ENCODE results near the gene GGTLC1.
"Not testable (repeated sequence)": the region's sequence is repeated elsewhere in the genome, so short reads cannot be mapped to it uniquely, and the experiment has no call there.

GGTLC1 gene

GRCh38 chr20:23988561-23988960 is at the start of gene GGTLC1:
Gene GGTLC1 (minus strand): TSS chr20:23988779. CDS start chr20:23986611, 2,168 bp downstream.
- no peak for DNase-seq (ENCODE audit: low read depth, low spot score)

DNA sequence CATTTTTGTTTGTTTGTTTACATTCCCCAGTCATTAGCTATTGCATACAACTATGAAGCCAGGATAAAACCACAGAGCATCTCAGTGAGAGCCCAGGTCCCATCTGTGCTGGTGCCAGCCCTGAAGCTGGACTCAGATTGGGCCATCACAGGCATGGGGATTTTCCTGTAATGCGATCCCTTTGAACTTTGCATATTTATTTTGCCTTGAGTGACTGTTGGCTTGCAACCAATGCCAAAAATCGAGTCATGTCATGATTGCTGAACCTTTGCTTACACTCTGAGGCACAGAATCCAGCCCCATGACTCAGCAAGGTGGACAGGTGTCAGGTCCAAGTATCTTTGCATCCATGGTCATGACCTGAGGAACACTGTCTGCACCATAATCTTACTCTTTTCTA is 46.2 kb upstream of the GGTLC1 start:
- DNase-seq (ENCODE audit: low read depth, low spot score) = no peak

GRCh38 chr20:24033565-24033964 is 45.0 kb upstream of the GGTLC1 start:
- DNase-seq (ENCODE audit: low read depth, low spot score) = no peak

DNA sequence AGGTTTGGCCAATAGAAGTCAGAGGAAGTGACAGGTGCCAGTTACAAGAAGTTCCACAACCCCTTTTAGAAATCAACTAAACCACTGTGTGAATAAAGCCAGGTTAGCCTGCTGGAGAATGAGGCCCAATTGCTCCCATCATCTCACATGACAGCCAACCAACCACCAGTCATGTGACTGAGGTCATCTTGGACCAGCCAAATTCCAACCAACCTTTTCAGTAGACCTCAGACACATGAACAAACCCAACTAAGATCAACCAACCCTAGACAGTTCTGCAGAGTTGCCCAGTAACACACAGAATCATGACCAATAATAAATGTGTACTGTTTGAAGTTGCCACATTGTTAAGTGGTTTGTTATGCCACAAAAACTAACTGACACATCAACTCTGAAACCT is 44.6 kb upstream of the GGTLC1 start:
- no peak for DNase-seq (ENCODE audit: low read depth, low spot score)

DNA sequence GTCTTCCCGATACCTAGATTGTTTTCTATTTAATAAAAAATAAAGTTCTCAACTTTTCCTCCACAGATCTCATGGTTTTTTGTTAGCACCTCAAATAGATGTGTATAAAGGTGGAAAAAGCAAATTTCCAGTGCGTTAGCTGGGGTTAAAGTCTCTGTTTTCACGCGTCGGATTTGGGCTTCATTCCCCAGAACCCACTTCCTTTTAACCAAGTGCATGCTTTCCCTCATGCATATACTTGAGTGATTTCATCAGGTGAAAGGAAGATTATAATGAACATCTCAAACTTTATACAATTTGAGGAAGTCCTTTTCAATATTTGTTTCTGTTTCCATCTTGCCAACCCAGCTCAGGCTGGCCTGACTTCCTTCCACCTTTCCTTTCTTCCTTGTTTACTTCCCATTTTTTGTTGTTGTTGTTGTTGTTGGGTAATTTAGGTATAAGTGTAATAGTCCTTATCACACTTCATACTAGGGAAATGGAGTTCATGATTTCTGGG is 43.9 kb upstream of the GGTLC1 start:
- no peak for DNase-seq (ENCODE audit: low read depth, low spot score)

- DNase-seq (ENCODE audit: low read depth, low spot score) = no peak
Measured at GRCh38 chr20:24027229-24027628, 38.6 kb upstream of the GGTLC1 start.

- DNase-seq (ENCODE audit: low read depth, low spot score) = no peak
Measured at GRCh38 chr20:24022621-24023180, 34.1 kb upstream of the GGTLC1 start.

DNA sequence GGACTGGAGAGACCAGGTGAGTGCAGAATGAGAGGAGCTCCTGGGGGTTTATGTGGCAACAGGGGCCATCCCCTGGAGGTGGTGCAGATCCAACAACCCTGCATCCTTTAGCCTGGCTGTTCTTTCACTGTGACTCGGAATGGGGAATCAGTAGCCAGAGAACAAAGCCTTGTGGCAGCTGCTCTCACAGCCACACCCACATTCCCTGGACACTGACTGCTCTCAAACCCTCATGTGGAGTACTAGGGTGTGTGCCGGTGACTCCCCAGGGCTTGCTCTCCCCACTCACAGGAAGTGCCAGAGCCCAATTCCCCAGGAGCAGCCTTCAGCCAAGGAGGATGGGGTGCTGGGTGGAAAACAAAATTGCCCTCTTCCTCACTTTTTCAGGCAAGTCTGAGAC is 30.2 kb upstream of the GGTLC1 start:
- DNase-seq (ENCODE audit: low read depth, low spot score) = no peak

- no peak for DNase-seq (ENCODE audit: low read depth, low spot score)
Measured at GRCh38 chr20:24017458-24017755, 28.8 kb upstream of the GGTLC1 start.

GRCh38 chr20:24016607-24017457 is 28.3 kb upstream of the GGTLC1 start:
- no peak for DNase-seq (ENCODE audit: low read depth, low spot score)

- no peak for DNase-seq (ENCODE audit: low read depth, low spot score)
Measured at GRCh38 chr20:24013953-24014352, 25.4 kb upstream of the GGTLC1 start.

DNA sequence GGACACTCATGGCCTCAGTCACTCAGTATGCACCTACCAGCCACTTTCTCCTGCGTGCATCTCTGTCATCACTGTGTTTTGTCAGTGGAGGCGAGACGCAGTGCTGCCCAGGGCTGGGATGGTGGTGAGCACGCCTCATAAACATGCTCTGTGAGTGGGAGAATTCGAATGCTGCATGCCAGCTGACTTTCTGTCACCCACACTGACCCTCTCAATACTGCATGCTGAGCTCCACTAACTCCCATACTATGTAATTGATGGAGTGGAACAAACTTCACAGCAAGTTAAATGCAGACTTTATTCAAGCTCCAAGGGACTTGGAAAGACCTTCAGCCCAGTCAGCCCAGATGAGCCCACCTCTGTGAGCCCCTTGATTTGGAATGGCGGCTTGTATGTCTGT is 22.7 kb upstream of the GGTLC1 start:
- DNase-seq (ENCODE audit: low read depth, low spot score) = no peak

- no peak for DNase-seq (ENCODE audit: low read depth, low spot score)
Measured at GRCh38 chr20:24007758-24008157, 19.2 kb upstream of the GGTLC1 start.

DNA sequence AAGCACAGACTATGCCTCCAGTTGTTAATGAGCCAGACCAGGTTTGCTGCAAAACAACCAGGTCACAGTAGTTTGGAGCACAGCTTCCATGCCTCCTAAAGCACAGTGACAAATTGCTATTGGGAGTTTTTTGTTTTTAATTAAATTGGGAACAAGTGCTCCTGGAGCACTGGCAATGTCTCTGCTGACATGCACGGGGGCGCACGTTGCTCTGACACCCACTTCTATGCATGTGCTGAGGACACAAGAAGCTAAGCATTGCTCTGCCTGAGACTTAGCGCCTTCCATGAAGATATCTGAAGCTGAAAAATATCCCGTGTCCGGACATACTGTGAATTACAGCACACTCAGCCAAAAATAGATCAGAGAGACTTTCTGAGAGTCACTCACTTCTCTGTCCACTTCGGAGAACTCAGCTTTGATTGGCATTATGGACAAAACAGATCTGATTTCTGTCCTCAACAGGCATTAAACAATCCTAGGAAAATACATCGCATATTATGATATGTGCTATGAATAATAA is 18.6 kb upstream of the GGTLC1 start:
- DNase-seq (ENCODE audit: low read depth, low spot score) = no peak

DNA sequence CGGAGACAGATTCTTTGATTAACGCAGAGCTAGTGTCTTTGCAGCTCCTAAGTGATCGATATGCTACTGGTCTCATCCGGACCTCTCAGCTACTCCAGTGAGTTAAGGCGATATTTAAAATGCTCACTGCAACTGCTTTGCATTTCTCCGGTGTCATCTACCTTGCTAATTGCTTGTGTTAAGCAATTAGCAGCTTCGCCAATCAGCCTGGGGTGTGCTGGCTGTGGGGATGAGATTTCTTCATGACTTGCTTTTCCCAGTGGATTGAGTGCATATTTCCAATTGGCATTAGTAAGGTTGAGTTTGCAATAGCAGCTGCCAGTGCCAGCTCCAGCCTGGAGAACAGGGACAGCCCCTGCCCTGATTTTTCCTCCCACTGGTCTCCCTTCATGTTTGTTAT is 18.0 kb upstream of the GGTLC1 start:
- DNase-seq (ENCODE audit: low read depth, low spot score) = no peak

GRCh38 chr20:24004471-24004870 is 15.9 kb upstream of the GGTLC1 start:
- peak; percentile 54 for DNase-seq (ENCODE audit: low read depth, low spot score)

- no peak for DNase-seq (ENCODE audit: low read depth, low spot score)
Measured at GRCh38 chr20:24002896-24003295, 14.3 kb upstream of the GGTLC1 start.

DNA sequence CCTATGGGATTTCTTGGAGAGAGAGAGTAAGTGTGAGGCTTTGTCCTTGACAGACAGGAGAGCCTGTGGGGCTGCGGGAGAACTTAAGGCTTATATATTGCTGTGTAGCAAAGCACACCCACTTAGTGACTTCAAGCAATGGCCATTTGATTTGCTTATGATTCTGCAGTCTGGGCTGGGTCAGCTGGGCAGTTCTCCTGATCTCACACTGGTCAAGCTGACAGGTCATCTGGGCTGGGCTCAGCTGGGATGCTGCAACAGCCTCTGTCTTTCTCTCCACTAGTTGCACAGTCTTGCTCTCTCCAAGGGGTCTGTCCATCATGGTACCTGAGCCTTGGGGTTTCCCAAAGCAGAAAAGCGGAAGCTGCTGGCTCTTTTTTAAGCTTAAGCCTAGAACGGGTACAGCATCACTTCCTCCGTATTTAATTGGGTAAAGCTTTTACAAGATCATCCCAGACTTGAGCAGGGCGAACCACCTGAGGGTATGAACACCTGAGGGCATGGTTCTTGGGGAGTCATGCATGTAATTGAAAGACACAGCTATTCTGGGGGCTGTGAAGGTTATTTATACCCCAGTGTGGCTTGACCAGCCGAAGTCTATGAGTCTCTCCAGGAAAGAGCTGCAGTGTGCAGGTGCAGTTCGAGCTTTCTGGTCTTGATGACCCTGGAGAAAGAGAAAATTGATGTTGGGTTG is 13.3 kb upstream of the GGTLC1 start:
- DNase-seq (ENCODE audit: low read depth, low spot score) = no peak

GRCh38 chr20:23998844-23999243 is 10.3 kb upstream of the GGTLC1 start:
- no peak for DNase-seq (ENCODE audit: low read depth, low spot score)

DNA sequence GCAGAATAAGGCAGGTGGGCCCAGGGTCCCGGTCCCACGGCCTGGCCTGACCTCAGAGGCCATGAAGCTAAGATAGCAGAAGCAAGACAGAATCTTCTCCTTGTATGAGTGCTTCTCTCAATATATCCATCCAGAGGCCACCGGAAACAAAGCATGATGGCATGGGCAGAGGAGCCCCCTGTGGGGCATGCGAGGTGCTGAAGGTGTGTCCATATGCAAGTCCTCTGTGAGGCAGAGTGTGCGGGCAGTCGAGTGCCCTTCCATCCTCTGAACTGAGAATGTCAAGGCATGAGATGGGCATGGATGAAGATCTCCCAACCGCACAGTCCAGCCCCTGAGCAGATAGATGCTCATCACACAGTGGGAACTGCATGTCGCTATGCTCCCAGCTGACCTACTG is 9.8 kb upstream of the GGTLC1 start:
- DNase-seq (ENCODE audit: low read depth, low spot score) = no peak

GRCh38 chr20:23995905-23996666 is 7.5 kb upstream of the GGTLC1 start:
- no peak for DNase-seq (ENCODE audit: low read depth, low spot score)

DNA sequence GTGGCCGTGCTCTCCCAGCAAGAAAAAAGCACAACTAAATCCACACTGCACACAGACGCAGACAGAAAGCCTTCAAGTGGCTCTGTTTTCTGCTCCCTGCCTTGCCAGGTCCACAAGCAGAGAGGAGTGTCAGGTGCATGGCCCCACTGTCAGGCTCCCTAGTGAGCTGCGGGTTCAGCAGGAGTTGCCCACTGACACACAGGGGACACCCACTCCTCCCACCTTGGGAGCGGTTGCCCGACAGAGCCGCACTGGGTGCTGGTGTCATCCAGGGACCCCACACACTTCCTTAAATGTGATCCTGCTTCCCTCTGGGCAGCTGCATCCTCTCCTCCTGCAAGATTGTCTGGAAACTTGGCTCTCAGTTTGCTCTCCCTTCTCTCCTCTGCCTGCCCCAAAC is 6.7 kb upstream of the GGTLC1 start:
- DNase-seq (ENCODE audit: low read depth, low spot score) = not testable (repeated sequence)
